Loucy (cell line): ENCODE data around the gene BCL11A.

Source experiments
- EZH2phosphoT487 ChIP-seq: fragments of 200-600 bp; IDR thresholded peaks from 2 replicates; pipeline ENCODE4 v1.6.1; 2018; ENCODE audit warnings: antibody characterized with exemption, mild to moderate bottlenecking, moderate library complexity, borderline replicate concordance
- TF ChIP-seq, protein P1 (sequence below): fragments of 200-600 bp; sonication (generic); conservative IDR thresholded peaks from 2 replicates; pipeline ENCODE4 v1.5.1; 2014; ENCODE audit warnings: mild to moderate bottlenecking, antibody characterized with exemption, low read length

DNA sequence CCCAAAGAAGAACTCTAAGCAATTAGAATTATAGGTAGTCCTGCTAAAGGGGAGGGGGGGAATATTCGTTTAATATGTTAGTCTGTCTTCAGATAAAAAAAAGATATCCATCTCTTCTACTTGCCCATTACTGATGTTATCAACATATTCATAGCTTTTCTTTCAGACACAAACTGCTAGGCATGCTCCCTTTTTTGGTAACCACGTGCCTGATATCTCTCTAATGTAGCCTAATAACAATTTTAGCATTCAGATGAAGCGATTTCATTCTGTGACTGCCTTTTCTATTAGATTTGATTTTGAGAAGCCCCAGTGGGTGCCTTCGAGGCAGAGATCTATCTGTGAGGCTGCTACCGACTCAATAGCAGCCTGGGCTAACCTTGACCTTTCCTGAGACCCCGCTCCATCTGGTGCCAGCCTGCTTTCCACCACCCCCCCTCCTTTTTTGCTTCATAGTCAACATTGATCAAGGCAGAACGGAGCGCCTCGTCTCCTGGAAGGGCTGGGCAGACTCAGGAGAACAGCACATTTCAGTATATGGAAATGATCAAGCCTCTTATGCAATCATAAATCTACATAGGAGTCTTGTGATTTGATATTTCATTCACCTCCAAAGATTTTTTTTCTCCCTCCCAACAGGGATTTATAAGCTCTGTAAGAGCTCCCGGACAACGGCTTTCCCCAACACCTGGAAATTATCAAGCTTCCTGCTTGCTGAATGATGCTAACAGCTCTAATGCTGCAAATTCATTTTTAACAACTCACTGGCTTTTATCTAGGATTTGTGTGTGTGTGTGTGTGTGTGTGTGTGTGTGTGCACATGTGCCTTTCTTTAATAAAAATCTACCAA, 14.7 kb upstream of the BCL11A start:
- TF ChIP-seq, protein P1, sequence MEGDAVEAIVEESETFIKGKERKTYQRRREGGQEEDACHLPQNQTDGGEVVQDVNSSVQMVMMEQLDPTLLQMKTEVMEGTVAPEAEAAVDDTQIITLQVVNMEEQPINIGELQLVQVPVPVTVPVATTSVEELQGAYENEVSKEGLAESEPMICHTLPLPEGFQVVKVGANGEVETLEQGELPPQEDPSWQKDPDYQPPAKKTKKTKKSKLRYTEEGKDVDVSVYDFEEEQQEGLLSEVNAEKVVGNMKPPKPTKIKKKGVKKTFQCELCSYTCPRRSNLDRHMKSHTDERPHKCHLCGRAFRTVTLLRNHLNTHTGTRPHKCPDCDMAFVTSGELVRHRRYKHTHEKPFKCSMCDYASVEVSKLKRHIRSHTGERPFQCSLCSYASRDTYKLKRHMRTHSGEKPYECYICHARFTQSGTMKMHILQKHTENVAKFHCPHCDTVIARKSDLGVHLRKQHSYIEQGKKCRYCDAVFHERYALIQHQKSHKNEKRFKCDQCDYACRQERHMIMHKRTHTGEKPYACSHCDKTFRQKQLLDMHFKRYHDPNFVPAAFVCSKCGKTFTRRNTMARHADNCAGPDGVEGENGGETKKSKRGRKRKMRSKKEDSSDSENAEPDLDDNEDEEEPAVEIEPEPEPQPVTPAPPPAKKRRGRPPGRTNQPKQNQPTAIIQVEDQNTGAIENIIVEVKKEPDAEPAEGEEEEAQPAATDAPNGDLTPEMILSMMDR: no peak
- TF ChIP-seq EZH2phosphoT487: no peak
